ENCODE data around the gene LSS.

LSS gene

DNA sequence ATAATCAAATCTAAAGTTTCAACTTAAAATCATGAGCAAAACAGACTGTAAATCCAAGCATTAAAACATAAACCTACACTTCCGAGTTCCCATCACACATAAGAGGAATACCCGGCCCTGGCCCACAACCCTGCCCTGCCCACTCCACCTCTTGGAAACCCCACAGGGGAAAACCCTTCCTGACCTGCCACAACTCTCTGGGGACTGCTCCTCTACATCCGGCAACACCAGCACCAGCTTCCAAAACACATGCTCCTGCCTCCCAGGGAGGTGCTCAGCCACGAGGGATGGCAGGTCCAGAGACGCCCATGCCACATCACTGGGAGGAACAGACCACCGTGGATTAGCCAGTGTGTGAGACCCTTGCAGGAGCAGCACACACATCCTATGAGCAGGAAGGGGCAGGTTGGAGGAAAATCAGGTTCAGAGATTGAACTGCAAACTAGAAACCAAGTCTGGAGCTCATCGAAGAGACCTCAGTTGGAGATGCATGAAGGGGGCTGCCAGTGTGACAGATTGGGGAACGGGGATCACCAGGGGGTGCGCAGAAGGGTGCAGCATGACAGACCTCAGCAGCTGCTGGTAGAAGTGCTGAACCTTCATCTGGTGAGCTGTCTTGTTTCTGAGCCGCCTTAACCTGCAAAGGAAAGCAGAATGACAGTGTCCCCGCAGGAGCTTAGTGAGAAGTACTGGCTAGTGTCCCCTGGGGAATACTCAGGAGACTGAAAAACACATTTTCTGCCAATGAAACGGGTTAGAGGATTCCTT, 25.8 kb upstream of the LSS start:
- Histone ChIP-seq H3K27ac (ENCODE audit: low read depth, low read length) (no peak overlapping the region), H3K4me3 (ENCODE audit: low read length) (no peak overlapping the region), H3K36me3 (ENCODE audit: control insufficient read depth, insufficient read depth, low read length) (peaks cover 64% of the 10 kb centered on the region), H3K9ac (ENCODE audit: low read length) (no peak overlapping the region), H3K27me3 (ENCODE audit: control insufficient read depth, insufficient read depth, low read length) (no peaks in the 10 kb centered on the region), H3K4me1 (ENCODE audit: control insufficient read depth, insufficient read depth, low read length) (no peaks in the 10 kb centered on the region)

DNA sequence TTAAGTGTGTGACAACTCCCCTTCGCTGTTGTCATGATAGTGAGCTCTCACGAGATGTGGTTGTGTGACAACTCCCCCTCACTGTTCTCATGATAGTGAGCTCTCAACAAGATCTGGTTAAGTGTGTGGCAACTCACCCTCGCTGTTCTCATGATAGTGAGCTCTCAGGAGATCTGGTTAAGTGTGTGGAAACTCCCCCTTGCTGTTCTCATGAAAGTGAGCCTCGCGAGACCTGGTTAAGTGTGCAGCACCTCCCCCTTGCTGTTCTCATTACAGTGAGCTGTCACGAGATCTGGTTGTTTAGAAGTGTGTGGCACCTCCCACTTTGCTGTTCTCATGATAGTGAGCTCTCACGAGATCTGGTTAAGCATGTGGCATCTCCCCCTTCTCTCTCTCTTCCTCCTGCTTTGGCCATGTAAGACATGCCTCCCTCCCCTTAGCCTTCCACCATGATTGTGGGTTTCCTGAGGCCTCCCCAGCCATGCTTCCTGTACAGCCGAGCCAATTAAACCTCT, 25.1 kb upstream of the LSS start:
- peaks cover 59% of the 10 kb centered on the region for H3K36me3 ChIP-seq (ENCODE audit: control insufficient read depth, insufficient read depth, low read length)
- H3K4me1 ChIP-seq (ENCODE audit: control insufficient read depth, insufficient read depth, low read length), result no peaks in the 10 kb centered on the region
- no peak overlapping the region for H3K27ac ChIP-seq (ENCODE audit: low read depth, low read length)
- H3K9ac ChIP-seq (ENCODE audit: low read length), result no peak overlapping the region
- no peaks in the 10 kb centered on the region for H3K27me3 ChIP-seq (ENCODE audit: control insufficient read depth, insufficient read depth, low read length)
- no peak overlapping the region for H3K4me3 ChIP-seq (ENCODE audit: low read length)

DNA sequence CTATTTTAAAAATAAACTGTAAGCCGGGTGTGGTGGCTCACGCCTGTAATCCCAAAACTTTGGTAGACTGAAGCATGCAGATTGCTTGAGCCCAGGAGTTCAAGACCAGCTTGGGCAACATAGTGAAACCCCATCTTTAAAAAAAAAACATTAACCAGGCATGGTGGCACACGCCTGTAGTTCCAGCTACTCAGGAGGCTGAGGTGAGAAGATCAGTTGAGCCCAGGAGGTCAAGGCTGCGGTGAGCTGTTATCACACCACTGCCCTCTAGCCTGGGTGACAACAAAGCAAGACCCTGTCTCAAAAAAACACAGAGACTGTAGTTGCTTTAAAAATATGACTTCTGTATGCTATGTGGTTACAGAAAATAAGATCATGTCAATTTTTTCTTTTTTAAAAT, 24.3 kb upstream of the LSS start:
- no peaks in the 10 kb centered on the region for H3K27me3 ChIP-seq (ENCODE audit: control insufficient read depth, insufficient read depth, low read length)
- peaks cover 51% of the 10 kb centered on the region for H3K36me3 ChIP-seq (ENCODE audit: control insufficient read depth, insufficient read depth, low read length)
- no peak overlapping the region for H3K27ac ChIP-seq (ENCODE audit: low read depth, low read length)
- H3K4me1 ChIP-seq (ENCODE audit: control insufficient read depth, insufficient read depth, low read length), result no peaks in the 10 kb centered on the region
- no peak overlapping the region for H3K9ac ChIP-seq (ENCODE audit: low read length)
- no peak overlapping the region for H3K4me3 ChIP-seq (ENCODE audit: low read length)

DNA sequence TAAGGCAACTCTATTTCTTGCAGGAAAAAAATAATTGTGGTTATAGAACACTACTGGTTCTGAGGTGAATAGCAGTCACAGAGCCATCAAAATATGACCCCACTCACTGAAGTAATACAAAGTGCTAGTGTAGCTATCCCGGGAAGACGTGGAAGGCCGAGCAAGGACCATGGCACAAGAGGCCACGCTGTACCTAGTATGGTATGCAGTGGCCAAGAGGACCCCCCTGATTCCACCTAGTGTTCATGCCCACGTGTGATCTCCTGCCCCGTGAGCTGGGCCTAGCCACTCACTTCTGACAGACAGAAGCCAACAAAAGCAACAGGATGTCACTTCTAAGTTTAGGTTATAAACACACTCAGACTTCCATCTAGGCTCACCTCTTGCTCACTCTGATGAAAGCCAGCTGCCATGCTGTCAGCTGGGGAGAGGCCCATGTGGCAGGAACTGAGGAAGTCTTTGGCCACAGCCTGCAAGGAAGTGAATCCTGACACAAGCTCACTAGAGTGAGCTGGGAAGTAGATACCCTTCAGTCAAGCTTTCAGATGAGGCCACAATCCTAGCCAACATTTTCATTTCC, 21.7 kb upstream of the LSS start:
- Histone ChIP-seq H3K27me3 (ENCODE audit: control insufficient read depth, insufficient read depth, low read length) (no peaks in the 10 kb centered on the region), H3K9ac (ENCODE audit: low read length) (no peak overlapping the region), H3K4me3 (ENCODE audit: low read length) (no peak overlapping the region), H3K36me3 (ENCODE audit: control insufficient read depth, insufficient read depth, low read length) (peaks cover 45% of the 10 kb centered on the region), H3K4me1 (ENCODE audit: control insufficient read depth, insufficient read depth, low read length) (no peaks in the 10 kb centered on the region), H3K27ac (ENCODE audit: low read depth, low read length) (no peak overlapping the region)

DNA sequence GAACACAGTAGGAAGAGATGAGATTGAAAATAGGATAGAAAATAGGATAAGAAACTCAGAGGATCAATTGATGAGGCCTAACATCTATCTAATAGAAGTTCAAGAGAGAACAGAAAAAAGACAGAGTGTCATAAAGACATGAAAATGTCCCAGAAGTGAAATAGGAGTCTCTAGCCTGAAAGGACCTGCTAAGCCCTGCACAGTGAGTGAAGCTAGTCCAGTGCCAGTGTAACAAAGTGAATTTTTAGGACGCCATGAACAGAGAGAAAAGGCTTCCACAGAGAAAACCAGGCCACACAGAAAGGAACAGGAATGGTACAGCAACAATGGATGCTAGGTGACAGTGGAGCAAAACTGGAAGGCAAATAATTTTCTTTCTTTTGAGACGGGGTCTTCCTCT, 20.3 kb upstream of the LSS start:
- Histone ChIP-seq H3K4me3 (ENCODE audit: low read length) (no peak overlapping the region), H3K27me3 (ENCODE audit: control insufficient read depth, insufficient read depth, low read length) (no peaks in the 10 kb centered on the region), H3K27ac (ENCODE audit: low read depth, low read length) (no peak overlapping the region), H3K9ac (ENCODE audit: low read length) (no peak overlapping the region), H3K36me3 (ENCODE audit: control insufficient read depth, insufficient read depth, low read length) (peaks cover 49% of the 10 kb centered on the region), H3K4me1 (ENCODE audit: control insufficient read depth, insufficient read depth, low read length) (no peaks in the 10 kb centered on the region)

DNA sequence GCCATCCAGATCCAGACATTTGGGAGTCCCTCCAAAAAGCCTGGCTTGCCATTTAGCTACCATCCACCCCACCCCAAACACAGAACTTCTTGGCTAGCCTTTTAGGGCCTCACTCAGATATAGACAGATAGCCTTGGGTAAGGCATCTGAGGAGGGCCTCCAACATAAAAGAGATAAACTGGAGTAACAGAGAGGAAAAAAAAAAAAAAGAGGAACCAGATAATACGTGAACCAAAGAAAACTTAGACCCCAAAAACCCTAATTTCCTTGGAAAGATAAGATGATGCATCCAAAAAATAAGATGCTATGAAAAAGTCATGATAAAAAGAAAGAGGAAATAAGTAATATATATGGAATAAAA, 19.8 kb upstream of the LSS start:
- H3K36me3 ChIP-seq (ENCODE audit: control insufficient read depth, insufficient read depth, low read length), result peaks cover 49% of the 10 kb centered on the region

DNA sequence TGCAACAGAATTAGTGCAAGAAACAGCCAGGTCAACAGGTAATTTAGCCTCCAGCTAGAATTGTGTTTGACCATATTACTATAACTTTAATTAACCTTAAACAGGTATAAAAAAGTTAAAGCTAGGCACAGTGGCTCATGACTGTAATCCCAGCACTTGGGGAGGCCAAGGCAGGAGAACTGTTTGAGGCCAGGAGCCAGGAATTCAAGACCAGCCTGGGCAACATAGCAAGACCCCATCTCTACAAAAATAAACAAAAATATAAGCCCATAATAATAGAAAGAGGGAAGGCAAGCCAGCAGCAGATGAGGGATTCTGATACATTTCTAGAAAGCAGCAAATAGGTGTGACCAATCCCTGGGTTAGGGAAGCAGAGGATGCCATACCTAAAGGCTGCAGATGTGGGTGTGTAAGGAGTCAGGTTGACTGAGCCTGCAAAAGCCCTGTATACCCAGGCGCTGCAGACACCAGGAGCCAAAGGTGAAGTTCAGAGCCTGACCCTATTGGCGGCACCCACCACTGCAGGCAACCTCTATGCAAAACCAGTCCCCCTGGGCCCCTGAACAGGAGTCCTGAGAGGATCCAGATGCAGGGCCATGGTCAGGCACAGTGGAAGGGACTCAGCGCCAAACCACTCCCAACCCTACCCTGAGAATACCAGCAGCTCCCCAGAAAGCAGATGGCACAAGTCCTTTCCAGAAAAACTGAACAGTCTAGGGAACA, 19.3 kb upstream of the LSS start:
- no peaks in the 10 kb centered on the region for H3K4me1 ChIP-seq (ENCODE audit: control insufficient read depth, insufficient read depth, low read length)
- H3K36me3 ChIP-seq (ENCODE audit: control insufficient read depth, insufficient read depth, low read length), result peaks cover 53% of the 10 kb centered on the region
- no peaks in the 10 kb centered on the region for H3K27me3 ChIP-seq (ENCODE audit: control insufficient read depth, insufficient read depth, low read length)
- H3K4me3 ChIP-seq (ENCODE audit: low read length), result no peak overlapping the region
- H3K27ac ChIP-seq (ENCODE audit: low read depth, low read length), result no peak overlapping the region
- H3K9ac ChIP-seq (ENCODE audit: low read length), result no peak overlapping the region

More for the DNA sequence above, 19.8 kb upstream of the LSS start:
- no peak overlapping the region for H3K9ac ChIP-seq (ENCODE audit: low read length)
- H3K27me3 ChIP-seq (ENCODE audit: control insufficient read depth, insufficient read depth, low read length), result no peaks in the 10 kb centered on the region
- no peaks in the 10 kb centered on the region for H3K4me1 ChIP-seq (ENCODE audit: control insufficient read depth, insufficient read depth, low read length)
- no peak overlapping the region for H3K4me3 ChIP-seq (ENCODE audit: low read length)
- no peak overlapping the region for H3K27ac ChIP-seq (ENCODE audit: low read depth, low read length)

DNA sequence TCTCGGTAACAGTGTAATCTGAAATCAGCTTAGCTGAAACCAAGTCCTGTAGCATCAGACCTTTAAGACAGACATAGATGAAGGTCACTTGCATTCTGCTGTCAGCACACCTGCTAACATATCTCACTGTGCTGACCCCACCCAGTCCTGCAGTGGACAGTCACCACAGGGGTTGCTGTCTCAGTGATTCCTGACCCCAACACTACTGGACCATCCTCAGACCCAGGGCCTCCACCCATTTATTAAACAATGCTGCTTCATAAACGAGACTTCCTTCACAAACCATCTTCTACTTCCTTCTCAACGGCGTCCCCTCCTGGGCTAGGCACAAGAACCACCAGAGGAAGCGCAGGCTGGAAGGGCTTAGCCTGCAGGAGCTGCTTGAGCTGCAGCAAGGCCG, 17.8 kb upstream of the LSS start:
- no peak overlapping the region for H3K9ac ChIP-seq (ENCODE audit: low read length)
- H3K36me3 ChIP-seq (ENCODE audit: control insufficient read depth, insufficient read depth, low read length), result peaks cover 49% of the 10 kb centered on the region
- H3K4me3 ChIP-seq (ENCODE audit: low read length), result no peak overlapping the region
- no peaks in the 10 kb centered on the region for H3K4me1 ChIP-seq (ENCODE audit: control insufficient read depth, insufficient read depth, low read length)
- no peak overlapping the region for H3K27ac ChIP-seq (ENCODE audit: low read depth, low read length)
- no peaks in the 10 kb centered on the region for H3K27me3 ChIP-seq (ENCODE audit: control insufficient read depth, insufficient read depth, low read length)

DNA sequence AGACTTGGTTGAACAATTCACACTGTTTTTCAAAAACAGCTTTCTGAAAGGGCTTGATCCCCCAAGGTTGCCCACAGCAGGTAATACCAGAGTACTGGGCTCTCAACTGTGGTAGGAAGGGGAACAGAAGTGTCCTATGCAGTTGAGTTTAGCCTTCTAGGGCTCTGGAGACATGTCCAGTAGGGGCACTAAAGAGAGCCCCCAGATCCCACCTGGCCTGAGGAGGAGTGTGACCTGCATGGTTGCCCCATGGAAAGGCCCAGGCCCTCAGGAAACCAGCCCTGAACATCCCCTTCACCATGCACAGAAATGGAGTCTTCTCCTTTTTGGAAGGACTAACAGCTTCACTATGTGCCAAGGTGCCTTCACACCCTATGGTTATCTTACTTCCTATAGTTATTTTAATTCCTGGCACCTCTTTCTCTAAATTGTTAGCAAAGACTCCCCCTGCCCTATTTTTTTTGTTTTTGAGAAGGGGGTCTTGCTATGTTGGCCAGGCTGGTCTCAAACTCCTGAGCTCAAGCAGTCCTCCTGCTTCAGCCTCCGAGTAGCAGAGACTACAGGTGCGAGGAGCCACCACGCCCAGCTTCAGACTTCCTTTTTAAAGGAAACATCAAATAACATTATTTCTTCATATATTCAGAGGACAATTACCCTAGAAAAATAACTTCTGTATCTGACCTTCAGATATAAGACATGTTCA, 16.8 kb upstream of the LSS start:
- H3K27ac ChIP-seq (ENCODE audit: low read depth, low read length), result no peak overlapping the region
- H3K4me3 ChIP-seq (ENCODE audit: low read length), result no peak overlapping the region
- no peaks in the 10 kb centered on the region for H3K4me1 ChIP-seq (ENCODE audit: control insufficient read depth, insufficient read depth, low read length)
- no peaks in the 10 kb centered on the region for H3K27me3 ChIP-seq (ENCODE audit: control insufficient read depth, insufficient read depth, low read length)
- H3K36me3 ChIP-seq (ENCODE audit: control insufficient read depth, insufficient read depth, low read length), result peaks cover 49% of the 10 kb centered on the region
- H3K9ac ChIP-seq (ENCODE audit: low read length), result no peak overlapping the region

DNA sequence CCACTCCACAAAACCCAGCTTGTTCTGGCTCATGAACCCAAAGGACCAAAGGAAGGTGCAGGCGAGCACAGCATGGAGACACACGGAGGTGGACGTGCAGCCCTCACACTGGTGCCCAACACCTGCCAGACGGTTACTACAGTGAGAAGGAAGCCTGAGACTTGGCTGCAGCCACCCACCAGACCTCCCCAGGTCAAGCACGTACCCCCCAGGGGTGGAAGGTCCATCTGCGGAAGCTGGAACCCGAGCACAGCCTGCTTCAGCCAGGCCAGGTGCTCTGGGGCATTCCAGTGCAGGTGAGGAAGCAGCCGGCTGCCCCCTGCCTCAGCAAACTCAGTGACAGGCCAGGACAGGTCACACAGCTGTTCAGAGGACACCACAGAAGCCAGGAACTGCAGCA, 16.0 kb upstream of the LSS start:
- Histone ChIP-seq H3K27me3 (ENCODE audit: control insufficient read depth, insufficient read depth, low read length) (no peaks in the 10 kb centered on the region), H3K36me3 (ENCODE audit: control insufficient read depth, insufficient read depth, low read length) (peaks cover 51% of the 10 kb centered on the region), H3K4me3 (ENCODE audit: low read length) (no peak overlapping the region), H3K27ac (ENCODE audit: low read depth, low read length) (no peak overlapping the region), H3K4me1 (ENCODE audit: control insufficient read depth, insufficient read depth, low read length) (no peaks in the 10 kb centered on the region), H3K9ac (ENCODE audit: low read length) (no peak overlapping the region)

DNA sequence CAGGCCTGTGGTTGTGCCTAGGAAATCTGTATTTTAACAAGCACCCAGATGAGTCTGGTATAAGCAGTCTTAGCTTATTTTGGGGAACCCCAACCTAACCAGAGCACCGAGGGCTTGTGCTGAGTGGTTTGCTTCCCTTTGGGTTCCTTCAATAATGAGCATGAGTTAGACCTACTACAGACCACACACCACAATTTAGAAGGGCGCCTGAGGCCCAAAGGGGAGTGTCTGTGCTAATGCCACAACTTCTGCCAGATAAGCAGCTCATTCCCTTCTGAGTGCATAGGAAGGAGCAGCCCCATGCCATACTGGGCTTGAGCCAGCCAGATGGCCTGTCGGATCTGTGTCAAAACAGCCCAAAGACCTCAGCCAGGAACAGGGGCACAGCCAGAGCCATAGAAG, 15.4 kb upstream of the LSS start:
- H3K9ac ChIP-seq (ENCODE audit: low read length), result no peak overlapping the region

DNA sequence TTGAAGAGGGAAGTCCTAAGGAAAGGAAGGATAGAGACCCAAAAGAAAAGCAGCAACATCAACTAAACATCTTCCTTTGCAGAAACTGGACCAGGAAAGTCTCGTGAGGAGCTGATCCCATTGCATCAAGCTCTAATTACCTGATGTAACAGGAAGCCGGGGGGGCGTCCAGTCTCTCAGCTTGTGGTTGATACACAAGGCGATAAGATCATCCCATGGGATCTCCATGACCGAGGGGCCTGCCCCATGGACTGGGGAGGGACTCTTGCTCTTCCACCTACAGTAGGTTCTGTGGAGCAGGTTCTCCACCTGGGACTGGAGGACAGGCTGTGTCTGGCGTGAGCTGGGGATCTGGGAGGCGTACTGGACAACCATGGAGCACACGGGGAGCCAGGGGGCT, 14.8 kb upstream of the LSS start:
- no peaks in the 10 kb centered on the region for H3K4me1 ChIP-seq (ENCODE audit: control insufficient read depth, insufficient read depth, low read length)
- H3K9ac ChIP-seq (ENCODE audit: low read length), result no peak overlapping the region
- no peaks in the 10 kb centered on the region for H3K27me3 ChIP-seq (ENCODE audit: control insufficient read depth, insufficient read depth, low read length)
- no peak overlapping the region for H3K4me3 ChIP-seq (ENCODE audit: low read length)
- no peak overlapping the region for H3K27ac ChIP-seq (ENCODE audit: low read depth, low read length)
- H3K36me3 ChIP-seq (ENCODE audit: control insufficient read depth, insufficient read depth, low read length), result peaks cover 57% of the 10 kb centered on the region

More for the DNA sequence above, 15.4 kb upstream of the LSS start:
- Histone ChIP-seq H3K4me1 (ENCODE audit: control insufficient read depth, insufficient read depth, low read length) (no peaks in the 10 kb centered on the region), H3K4me3 (ENCODE audit: low read length) (no peak overlapping the region), H3K27ac (ENCODE audit: low read depth, low read length) (no peak overlapping the region), H3K36me3 (ENCODE audit: control insufficient read depth, insufficient read depth, low read length) (peaks cover 55% of the 10 kb centered on the region), H3K27me3 (ENCODE audit: control insufficient read depth, insufficient read depth, low read length) (no peaks in the 10 kb centered on the region)
